NCI-H446 treated with DMSO at 0.1 percent for 48 hours (cell line): ENCODE results near the gene PCCA.
A peak's percentile ranks its signal among the peaks of the same experiment; 100 is the strongest.
"Not testable (repeated sequence)": the region's sequence is repeated elsewhere in the genome, so short reads cannot be mapped to it uniquely, and the experiment has no call there.

ENCODE experiments used
- DNase-seq: peaks from one replicate; lab custom pipeline; 2025; lab: John Stamatoyannopoulos, UW

Gene PCCA

DNA sequence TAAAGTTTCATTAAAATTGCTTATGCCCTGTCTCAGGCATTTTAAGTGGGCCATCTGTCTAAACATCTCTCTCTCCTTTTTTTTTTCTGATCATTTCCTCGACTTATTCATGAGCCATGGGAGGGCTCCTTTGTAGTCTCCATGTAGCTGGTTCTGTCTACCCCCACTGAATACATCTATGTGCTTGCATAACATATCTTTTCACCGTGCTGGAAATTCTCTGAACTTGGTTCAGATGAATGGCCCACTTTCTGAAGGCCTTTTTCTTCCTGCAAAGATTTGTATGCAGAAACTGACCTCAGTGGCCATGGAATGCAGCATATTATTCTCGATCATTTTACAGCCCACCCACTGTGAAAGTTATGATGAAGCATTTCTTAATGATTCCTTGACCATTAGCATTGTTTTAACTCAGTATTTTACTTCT, 274.4 kb downstream of the PCCA start:
- no peak for DNase-seq

DNA sequence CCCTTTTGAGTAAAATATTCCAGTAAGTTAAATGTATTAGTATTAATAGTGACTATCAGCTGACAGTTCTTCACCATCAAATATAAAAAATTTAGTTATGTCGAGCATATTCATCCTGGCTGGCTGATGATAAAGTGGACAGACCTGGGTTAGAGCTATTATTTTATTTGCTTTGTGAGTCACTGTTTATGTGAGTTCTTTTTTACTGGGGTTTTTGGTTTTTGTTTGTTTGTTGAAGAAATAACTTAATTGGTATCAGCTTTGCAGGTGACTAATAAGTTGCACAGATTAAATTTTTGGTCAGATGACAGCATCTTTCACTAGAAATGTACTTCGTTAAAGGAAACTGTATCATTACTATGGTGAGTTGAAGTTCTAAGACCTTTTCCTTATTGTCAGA, 275.0 kb downstream of the PCCA start:
- no peak for DNase-seq

DNA sequence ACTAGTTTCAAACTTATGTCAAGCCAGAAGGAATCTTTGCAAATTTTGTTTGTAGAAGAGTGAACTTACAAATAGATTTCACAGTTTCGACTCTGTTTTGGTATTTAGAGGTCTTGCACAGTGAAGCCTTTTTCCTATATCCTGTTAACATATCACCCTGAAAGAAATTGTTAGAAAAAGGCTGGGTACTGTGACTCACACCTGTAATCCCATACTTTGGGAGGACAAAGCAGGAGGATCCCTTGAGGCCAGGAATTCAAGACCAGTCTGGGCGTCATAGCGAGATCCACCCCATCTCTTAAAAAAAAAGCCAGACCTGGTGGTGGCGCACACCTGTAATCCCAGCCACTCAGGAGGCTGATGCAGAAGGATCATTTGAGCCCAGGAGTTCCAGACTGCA, 275.7 kb downstream of the PCCA start:
- DNase-seq, result no peak

DNA sequence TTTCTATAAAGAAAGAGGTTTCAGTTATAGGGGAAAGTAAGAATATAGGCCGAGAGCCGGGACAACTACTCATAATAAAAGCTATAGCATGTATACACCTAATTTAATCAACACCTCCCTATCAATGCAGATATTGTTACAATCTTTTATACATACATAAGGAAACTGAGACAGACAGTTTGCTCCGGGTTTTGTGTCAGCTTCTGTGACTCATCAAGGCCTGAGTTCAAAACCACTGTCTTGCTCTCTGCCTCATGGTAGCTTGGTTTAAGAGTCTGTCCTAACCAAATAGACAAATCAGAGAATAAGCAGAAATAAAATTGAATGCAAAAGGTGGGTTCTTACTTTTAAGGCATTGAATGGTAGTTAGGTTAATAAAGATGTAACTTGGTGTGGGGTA, 276.8 kb downstream of the PCCA start:
- no peak for DNase-seq

DNA sequence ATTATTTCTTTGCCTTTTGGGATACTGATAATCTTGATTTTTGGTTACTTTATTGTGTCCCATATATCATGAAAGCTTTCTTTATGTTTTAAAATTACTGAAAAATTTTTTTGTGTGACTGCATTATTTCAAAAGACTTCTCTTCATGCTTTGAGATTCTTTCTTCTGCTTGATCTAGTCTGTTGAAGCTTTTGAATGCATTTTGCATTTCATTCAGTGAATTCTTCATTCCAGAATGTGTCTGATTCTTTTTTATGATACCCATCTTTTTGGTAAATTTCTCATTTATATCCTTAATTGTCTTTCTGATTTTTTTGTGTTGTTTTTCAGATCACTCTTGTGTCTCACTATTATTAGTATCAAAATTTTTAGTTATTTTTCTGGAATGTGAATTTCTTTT, 289.6 kb downstream of the PCCA start:
- DNase-seq, result no peak

DNA sequence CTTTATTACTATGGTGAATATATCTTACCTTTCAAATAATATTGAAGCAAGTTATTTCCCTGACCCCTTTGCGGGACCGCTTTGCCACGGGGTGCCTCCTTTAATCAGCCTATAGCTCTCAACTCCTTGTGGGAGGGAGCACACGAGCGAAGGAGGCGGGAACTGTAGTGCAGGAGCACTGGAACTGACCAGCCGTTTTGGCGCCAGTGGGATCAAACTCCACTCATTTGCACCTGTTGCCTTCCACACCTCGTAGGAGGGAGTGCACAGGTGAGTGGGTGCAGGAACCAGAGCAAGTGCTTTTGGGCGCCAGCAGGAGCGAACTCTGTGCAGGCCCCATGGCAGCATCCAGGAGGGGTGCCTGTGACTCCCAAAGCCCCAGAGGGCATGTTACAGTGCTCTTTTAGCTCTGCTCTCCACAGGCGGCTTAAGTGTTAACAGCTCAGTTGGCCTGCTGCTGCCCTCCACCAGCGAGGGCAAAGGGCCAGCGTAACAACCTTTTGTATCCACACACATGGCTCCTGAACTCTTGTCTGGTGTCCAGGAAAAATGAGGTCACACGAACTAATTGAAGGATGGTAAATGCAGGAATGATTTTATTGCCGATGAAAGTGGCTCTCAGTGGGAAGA, 292.8 kb downstream of the PCCA start:
- no peak for DNase-seq

DNA sequence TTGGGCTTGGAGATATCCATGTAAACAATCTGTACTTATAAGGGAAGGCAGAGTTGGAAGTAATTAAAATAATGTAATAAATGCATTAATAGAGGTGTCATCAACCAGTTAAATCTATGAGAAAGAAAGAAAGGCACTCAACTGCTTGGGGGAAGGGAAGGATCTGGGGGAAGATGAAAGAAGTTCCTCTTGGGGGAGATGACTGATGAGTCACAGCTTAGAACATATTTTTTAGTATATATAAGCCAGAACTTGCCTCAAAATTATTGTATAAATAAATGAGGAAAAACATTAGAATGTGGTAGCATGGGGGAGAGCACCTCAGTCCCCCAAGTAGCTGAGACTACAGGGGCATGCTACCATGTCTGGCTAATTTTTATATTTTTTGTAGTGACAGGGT, 293.9 kb downstream of the PCCA start:
- DNase-seq, result no peak

DNA sequence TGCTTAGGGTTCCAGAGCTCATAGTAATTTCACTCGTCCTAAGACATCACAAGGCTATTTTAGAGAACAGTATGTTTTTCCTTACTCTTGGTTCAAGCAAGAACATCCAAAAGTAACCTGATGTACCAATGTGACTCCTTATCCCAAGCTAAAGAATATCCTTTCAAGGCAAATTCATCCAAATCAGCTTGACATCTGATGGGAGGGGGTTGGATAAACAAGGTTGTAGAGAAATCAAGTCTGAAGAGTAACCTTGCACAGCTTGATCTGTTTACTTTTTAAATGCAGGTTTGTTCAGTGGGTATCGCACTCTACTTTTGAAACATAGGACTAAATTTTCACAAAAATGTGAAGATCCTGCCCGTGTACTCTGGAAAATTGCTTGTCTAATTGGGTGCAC, 298.5 kb downstream of the PCCA start:
- no peak for DNase-seq

DNA sequence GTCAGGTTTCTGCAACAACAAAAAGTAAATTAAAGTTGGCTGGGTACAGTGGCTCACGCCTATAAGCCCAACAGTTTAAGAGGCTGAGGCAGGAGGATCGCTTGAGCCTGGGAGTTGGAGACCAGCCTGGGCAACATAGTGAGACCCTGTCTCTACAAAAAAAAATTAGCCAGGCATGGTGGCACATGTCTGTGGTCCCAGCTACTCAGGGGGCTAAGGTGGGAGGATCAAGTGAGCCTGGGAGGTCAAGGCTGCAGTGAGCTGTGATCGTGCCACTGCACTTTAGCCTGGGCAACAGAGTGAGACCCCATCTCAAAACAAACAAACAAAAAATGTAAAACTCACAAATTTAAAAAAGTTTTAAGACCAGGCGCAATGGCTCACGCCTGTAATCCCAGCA, 299.3 kb downstream of the PCCA start:
- DNase-seq, result not testable (repeated sequence)

DNA sequence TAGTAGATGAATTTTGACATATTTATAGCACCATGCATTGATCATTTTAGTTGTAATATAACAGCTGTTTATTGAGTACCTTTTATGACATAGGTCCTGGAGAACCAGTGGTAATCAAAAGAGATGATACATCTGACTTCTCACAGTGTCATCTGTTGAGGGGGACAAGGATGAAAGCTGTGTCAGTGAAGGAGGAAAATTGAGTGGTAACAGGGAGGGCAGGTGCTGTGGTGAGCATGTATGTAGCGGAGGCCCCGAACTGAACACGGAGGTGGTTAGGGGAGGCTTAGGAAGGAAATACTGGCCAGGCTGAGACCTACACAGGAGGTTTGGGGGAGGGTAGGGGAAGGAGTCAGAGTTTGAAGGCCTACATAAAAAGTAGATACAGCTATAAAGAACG, 300.0 kb downstream of the PCCA start:
- DNase-seq, result no peak

DNA sequence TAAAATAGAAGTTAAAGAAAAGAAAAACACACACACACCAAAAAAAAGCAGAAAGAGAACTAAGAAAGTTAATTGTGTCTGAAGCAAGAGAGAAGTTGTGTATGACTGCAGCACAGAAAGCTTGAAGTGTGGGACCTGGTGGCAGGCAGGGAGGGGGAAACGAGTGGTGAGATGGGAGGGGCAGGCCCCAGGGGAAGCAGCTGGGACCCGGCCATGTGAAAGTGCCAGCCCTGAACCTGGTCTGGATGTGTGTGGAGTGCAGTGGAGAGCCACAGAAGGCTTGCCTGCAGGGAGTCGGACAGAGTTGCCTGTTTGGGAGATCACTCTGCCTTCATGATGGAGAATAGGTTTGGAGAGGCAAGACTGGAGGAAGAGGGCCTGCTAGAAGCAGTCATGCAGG, 300.7 kb downstream of the PCCA start:
- no peak for DNase-seq

DNA sequence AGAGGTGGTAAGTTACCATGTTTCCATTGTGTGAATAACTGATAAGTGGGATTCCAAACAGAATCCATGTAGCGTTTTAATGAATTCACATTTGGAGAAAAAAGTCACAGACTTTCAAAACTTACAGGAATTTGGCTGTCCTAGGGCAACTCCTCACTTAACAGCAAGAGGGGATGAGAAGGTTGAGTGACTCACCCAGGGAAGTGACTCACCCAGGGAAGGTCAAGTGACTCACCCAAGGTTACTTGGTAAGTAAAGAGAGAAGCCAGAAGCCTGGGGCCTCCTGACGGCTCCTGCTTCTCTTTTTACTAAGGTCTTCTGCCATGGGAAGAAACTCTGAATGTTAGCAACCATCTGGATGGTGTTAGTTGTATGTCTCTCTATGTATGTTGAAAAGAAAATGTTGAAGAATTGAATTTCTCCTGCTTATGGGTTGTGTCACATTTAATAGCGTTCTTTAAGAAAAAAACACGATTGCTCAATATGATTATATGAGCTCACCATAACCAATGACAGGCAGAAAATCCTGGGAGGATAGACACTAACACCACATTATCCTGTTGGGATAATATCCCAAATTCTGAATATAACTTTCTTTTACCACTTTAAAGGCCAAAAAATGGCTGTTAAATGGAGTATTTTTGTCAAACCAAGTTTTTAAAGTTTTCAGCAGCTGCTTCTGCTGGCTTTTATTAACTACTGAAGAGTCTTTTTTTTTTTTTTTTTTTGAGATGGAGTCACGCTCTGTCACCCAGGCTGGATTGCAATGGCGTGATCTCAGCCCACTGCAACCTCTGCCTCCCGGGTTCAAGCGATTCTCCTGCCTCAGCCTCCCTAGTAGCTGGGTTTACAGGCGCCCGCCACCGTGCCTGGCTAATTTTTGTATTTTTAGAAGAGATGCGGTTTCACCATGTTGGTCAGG, 304.1 kb downstream of the PCCA start:
- DNase-seq, result peak; percentile 44

DNA sequence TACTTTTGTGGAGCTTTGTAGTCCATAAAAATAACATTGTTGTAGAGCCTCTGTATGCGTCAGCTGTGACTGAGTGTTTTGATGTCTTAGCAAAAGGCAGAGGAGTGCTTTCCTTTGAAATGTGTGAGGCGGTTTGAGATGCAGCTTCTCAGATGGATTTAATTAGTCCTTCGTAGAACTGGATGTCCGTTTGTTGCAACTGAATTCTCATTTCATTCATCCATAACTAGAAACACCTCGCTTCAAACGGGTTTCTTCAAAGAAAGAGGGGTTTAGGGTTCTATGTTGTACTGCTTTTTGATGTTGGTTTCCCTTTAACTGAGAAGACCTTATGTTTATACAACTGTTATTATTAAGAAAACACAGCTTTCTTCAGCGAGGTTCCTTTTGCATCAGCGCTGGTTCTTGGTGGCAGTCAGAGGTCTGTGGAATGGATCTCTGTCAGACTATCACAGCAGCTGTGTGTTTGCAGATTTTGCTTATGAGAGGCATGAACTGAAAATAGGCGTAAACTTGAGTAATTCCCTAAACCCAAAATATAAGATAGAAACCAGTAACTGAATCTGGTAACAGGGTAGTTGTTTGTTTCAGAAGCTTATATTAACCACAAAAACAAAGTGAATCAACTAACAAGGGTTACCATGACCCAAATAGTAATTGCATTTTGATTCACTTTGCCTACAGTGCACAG, 305.3 kb downstream of the PCCA start:
- no peak for DNase-seq

DNA sequence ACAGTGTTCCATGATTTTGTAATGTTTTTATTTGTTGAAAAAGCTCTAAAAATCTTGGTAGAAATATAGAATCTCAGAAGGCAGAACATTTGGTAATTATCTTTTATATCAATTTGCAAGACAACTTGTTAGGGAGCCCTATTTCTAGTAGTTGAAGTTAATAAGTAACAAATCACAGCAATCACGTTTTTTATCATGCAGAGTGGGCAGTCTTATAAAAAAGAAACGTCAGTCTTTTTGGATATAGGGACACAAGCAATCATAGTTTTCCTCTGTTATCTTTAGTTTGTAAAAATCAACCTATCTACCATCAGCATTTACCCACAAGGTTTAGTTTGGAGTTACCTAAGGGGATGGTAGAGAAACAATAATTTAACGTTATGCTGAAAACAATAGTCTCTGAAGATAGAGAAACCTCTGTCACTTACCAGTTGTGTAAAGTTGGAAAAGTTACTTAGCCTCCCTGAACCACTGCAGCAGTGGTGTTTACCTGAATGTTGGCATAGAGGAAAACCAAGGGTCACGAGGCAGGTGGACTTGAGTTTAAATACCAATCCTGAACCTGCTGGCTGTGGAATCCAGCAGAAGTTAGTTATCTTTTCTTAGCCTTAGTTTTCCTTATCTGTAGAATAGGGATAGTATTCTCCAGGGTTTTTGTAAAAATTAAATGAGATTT, 306.9 kb downstream of the PCCA start:
- no peak for DNase-seq

DNA sequence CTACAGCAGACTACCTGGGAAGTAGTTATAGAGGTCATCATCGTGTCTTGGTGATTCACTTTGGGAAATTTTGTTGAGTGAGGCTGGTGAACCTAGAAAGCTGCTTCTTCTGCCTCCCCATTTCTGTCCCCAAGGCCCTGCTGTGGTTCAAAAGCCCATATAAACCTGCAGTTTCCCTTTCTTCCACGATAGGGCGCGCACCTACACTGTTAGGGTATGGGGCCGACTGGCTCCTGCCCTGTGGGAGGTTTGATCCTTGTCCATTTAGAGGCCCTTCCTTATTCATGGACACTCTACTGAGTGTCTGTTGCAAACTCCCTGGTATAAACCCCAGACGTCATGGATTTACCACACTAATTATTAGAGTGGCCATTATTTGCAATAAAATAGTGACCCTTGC, 307.9 kb downstream of the PCCA start:
- DNase-seq, result no peak

DNA sequence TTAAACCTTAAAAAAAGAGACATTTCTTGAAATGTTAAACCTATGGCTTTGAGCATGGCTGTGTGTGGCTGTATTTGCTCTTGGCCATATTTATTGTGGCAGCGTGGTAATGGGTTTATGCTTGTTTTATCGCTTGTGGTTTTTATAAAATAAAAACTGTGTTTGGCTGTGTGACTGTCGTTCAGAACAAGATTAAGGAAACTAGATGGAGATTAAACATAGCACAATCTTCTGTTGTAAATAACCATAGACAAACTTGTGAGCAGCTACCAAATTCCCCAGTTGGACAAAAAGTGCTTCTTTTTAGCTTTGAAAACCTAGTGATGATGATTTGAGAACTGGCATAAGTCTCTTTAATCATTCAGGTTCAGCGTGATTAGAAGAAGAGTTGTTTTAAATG, 308.7 kb downstream of the PCCA start:
- DNase-seq, result no peak

DNA sequence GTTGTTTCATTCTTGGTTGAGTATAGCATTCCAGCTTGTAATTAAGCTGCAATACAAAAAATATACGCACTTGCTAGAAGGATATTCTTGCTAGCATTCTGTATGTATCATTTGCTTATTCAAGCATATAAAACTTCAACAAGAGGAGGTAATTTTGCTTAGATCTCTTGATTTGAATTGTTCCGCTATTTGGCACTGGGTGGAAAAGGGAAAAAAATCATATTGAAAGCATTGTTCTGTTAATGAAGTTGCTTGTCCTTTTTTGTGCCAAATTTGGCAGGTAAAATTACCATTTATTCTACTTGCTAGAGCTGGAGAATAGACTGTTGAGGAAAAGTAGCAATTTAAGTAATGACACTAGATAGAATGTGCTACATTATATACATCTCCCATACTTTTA, 309.5 kb downstream of the PCCA start:
- no peak for DNase-seq

DNA sequence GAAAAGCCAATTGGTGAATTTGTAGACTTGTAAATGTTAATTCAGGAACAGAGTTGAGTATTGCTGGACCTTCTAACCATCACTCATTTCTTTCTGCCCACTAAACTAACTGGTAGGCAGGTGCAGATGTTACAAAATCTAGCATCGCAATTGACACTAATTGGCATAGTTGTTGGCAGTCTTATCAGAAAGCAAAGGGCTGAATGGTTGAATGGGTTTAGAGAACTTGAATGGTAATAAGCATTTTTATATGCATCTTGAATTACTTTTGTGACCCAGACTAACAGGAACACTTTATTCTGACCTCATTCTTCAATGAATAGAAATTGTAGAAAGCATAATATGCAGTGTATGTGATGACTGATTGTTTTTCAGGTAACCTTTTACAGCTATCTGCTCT, 310.6 kb downstream of the PCCA start:
- DNase-seq, result no peak

DNA sequence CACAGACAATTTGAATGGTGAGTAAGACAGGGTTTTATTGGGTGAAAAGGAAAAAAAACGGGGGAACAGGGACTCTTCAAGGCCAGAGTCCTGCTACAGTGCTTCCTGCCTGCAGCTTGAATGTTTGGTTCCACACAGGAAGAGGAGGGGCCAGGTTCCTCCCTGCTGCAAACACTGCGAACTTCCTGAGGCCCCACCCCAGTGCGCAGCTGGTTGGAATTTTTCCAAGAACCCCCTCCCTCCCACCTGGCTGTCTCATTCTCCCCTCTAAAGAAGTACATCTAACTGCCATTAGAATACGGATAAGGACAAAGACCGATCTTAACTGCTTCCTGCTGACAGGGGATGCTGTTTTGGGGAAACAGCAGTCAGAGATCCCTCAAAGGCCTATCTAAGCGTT, 314.8 kb downstream of the PCCA start:
- DNase-seq, result no peak

DNA sequence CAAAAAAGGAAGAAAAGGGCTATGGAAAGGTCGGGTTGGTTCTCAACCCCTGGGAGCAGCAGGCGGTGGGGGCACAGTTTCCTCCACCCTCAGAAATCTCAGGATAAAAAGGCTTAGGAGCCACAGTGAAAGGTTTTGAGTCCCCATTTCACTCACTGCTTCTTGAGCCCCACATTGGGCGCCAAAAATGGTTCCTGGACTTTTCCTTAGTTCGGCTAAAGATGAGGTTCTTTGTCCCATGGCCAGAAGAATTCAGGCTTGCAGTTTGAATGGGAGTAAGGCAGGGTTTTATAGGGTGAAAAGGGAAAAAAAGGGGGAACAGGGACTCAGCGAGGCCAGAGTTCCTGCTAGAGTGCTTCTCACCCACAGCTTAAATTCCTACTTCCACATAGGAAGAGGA, 320.2 kb downstream of the PCCA start:
- DNase-seq, result no peak

DNA sequence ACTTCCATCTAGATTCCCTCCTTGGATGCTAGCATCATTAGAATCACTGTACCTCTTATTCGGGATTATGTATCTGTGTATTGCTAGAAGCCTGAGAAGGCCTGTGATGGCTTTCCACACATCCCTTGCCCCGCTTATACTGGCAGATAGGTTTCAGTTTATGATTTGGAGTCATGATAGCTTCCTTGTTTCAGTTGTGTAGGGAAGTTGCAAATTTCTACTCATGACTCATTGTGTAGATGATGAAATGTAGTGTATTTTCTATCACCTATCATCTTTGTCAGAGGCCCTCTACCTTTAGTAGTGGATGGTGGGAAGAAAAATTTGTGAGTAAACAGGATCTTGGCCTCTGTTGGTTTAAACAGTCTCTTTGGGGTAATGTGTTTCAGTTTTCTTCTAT, 334.5 kb downstream of the PCCA start:
- no peak for DNase-seq

DNA sequence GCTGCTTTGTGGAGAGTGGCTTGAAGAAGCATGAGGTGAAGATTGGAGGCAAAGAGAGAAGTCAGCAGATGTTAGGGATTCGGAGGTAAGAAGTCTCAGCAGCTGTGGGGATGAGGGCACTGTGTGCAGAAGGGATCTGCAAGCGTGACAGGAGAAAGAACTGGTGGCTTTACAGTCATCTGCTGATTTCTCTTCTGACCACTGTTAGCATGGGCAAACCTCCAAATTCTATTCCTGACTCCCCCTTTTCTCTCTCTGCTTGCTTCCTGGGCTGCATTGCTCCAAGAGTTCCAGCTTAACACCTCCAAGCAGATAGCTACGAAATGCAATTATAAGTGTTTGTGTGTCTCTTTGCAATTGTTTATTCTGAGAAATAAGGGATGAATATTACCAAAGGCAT, 340.1 kb downstream of the PCCA start:
- no peak for DNase-seq

DNA sequence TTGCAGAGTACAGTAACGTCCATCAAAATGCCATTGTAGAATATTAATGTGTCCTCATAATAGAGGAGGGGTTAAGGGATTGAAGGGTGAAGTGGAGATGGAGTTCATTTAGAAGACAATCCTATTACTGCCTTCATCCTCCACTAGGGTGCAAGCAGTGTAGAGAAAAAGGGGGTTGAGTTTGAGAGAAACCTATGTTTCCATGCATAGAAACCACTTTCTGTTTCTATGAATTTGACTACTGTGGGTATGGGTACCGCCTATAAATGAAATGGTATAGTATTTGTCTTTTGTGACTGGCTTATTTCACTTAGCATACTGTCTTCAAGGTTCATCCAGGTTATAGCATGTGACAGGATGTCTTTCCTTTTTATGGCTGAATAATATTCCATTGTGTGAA, 343.7 kb downstream of the PCCA start:
- DNase-seq, result no peak
